ENCODE measurements around the gene XRCC4.

DNA sequence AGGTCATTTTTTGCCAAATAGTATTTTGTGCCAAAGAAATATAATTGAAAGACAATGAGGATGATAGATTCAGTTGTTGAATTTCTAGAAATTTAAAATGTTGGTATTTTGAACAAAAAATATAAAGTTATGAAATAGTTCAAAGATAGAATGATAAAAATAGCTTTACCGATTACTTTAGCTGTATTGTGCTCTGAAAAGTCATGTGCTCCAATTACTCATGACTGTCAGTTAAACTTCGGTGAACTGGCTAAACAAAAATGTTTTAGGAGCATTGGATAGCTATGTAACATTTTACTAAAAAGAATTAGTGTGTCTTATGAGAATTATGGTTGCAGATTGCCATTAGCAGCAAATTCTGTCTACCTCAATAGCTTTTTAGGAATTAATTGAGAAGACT is 216.9 kb downstream of the XRCC4 start:
- TF ChIP-seq POLR2A (IDR thresholded peaks at IDR 0.05; ENCODE audit: low read depth, low read length), result no peak
- TF ChIP-seq POLR2AphosphoS5 (IDR thresholded peaks at IDR 0.05; ENCODE audit: low read depth, low read length), result no peak
- TF ChIP-seq SPI1 (IDR thresholded peaks at IDR 0.05; ENCODE audit: low read depth, low read length), result no peak

Measured in GM12891 (cell line).